Measurements from ENCODE around the gene ADCY4. TPM values are rescaled to one million over a fixed set of nuclear protein-coding genes. Genes with fewer than 3 reads are reported as not detected.

ADCY4 gene
- polyA plus RNA-seq, 6 donors from 2014 or later: 0.29 to 0.53 (median 0.32) TPM; not detected in 3

DNA sequence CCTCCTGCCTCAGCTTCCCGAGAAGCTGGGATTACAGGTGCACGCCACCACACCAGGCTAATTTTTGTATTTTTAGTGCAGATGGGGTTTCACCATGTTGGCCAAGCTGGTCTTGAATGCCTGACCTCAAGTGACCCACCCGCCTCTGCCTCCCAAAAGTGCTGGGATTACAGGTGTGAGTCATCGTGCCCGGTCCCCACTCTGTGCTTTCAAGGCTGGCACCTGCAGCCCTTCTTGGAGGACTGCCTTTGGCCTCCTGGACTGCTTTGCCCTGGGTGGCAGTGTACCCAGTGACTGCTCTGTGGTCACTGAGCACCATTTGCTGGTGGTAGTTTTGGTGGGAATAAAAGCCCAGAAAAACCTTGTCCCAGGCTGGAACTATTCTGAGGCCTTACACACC lies 47.9 kb downstream of the ADCY4 start:
- Mint-ChIP-seq H3K27ac (no peak overlapping the region), H3K4me1 (peaks cover 17 to 30% (median 20%) of the 10 kb centered on the region in 3 donors), H3K4me3 (no peak overlapping the region), H3K36me3 (peaks cover 13 to 15% of the 10 kb centered on the region in 2 donors), H3K27me3 (no peaks in the 10 kb centered on the region), H3K9me3 (no peaks in the 10 kb centered on the region)
- no peak for DNase-seq
- no peak for ATAC-seq (ENCODE audit: low read depth in 2 of 2)

DNA sequence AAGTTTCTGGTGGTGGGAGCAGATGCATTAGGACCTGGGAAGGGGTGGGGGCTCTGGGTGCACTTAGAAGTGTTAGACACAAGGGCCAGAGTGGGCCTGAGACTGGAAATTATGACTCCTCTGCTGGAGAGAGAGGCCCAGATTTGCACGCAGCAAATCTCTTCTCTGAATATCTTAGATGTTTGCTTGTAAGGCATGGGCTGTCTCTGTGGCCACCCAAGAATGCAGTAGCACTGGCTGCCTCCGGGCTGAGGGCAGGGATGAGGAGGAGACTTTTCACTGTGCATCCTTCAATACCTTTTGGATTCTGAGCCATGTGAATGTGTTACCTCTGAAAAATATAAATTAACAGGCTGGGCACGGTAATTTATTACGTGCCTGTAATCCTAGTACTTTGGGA lies 49.5 kb downstream of the ADCY4 start:
- no peaks in the 10 kb centered on the region for H3K27me3 Mint-ChIP-seq
- peaks cover 2% of the 10 kb centered on the region in 2 donors for H3K36me3 Mint-ChIP-seq
- peaks cover 22 to 36% (median 28%) of the 10 kb centered on the region in 3 donors for H3K4me1 Mint-ChIP-seq
- no peak overlapping the region for H3K4me3 Mint-ChIP-seq
- H3K27ac Mint-ChIP-seq: peak overlapping the region in 1 of 6 donors; percentile 11
- H3K9me3 Mint-ChIP-seq: no peaks in the 10 kb centered on the region
- DNase-seq (no peak), ATAC-seq (ENCODE audit: low read depth in 2 of 2) (no peak)

DNA sequence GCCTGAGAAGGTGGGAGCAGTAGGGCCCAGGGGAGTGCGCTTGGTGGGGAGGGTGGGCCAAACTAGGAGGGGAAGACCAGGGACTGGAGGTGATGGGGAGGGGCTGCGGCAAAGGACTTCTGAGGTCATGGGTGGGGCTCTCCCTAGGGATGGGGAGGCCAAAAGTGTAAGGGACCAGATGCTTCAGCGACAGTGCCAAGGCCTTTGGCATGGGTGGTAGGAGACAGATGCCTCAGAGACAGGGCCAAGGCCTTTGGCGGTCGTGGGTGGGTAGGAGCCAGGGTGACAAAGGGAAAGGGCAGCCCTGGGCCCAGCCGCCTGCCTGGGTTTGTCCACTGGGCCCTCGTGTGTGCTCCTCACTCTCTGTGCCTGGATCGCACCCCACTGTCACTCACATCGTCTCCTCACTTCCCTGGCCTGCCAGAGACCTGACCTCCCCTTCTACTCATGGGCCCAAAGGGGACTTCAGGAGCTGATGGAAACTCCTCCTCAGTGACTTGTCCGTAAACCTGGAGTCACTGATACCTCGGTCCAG lies 50.3 kb downstream of the ADCY4 start:
- Mint-ChIP-seq H3K4me1 (peaks cover 28 to 37% (median 30%) of the 10 kb centered on the region in 3 donors), H3K4me3 (peak overlapping the region in 1 of 8 donors; percentile 33), H3K36me3 (no peaks in the 10 kb centered on the region), H3K9me3 (no peaks in the 10 kb centered on the region), H3K27me3 (no peaks in the 10 kb centered on the region), H3K27ac (peak overlapping the region in 1 of 6 donors; percentile 95)
- DNase-seq: no peak
- no peak for ATAC-seq (ENCODE audit: low read depth in 2 of 2)

DNA sequence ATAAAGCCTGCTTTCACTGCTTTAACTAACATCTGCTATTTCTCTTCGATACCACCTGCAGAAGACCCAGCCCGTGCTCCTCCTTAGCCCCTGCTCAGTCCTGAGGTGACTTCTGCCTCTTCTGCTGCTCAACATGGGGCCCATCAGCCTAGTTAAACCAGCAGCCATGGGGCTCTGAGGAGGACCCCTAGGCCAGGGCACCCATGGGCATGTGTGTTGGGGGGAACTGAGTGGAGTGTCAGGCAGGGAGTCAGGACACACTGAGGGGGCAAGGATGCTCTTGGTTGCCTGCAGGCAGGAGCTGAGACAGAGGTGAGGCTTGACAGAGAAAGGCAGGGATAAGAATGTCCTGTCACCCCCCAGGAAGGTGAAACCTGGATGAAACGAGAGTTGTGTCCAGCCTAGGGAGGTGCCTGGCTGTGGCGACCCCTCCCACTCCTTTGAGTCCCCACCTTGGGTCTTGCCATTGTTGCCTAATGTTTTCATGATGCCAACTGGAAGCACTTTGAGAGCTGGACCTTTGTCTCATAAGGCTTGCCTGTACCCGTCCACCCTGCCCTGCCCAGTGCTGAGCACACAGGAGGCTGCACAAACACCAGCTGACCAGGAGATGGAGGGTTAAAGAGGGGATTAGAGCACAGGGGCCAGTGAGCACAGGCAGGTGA lies 50.9 kb downstream of the ADCY4 start:
- DNase-seq: no peak
- H3K4me1 Mint-ChIP-seq: peaks cover 30 to 41% (median 36%) of the 10 kb centered on the region in 3 donors
- ATAC-seq (ENCODE audit: low read depth in 2 of 2): no peak
- no peak overlapping the region for H3K4me3 Mint-ChIP-seq
- H3K36me3 Mint-ChIP-seq: no peaks in the 10 kb centered on the region
- H3K27ac Mint-ChIP-seq: peak overlapping the region in 3 of 6 donors; percentile 24 to 95 (median 47)
- H3K9me3 Mint-ChIP-seq: no peaks in the 10 kb centered on the region
- H3K27me3 Mint-ChIP-seq: no peaks in the 10 kb centered on the region

DNA sequence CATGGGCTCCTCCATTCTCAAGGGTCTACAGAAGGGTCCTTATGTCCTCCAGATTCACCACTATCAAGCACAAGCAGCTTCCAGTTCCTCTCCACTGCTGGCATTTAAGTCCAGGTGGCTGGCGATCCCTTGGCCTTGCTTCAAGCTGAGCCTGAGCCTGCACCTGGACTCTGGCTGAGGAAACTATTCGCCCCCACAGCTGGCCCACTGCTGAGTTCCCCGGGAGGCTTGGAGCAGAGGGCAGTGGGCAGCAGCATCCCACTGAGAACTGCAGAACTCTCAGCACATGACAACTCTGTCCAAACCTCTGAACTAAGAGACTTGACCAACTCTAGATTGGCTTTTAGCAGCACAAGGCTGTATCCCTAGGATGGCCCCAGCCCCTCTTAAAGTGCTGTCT lies 52.1 kb downstream of the ADCY4 start:
- DNase-seq (no peak), ATAC-seq (ENCODE audit: low read depth in 2 of 2) (no peak)
- H3K9me3 Mint-ChIP-seq: peaks cover 0 to 8% (median 3%) of the 10 kb centered on the region in 7 donors
- peaks cover 4 to 7% of the 10 kb centered on the region in 2 donors for H3K36me3 Mint-ChIP-seq
- H3K27me3 Mint-ChIP-seq: no peaks in the 10 kb centered on the region
- peaks cover 42 to 47% (median 45%) of the 10 kb centered on the region in 3 donors for H3K4me1 Mint-ChIP-seq
- H3K27ac Mint-ChIP-seq: peak overlapping the region in 1 of 6 donors; percentile 95
- no peak overlapping the region for H3K4me3 Mint-ChIP-seq

DNA sequence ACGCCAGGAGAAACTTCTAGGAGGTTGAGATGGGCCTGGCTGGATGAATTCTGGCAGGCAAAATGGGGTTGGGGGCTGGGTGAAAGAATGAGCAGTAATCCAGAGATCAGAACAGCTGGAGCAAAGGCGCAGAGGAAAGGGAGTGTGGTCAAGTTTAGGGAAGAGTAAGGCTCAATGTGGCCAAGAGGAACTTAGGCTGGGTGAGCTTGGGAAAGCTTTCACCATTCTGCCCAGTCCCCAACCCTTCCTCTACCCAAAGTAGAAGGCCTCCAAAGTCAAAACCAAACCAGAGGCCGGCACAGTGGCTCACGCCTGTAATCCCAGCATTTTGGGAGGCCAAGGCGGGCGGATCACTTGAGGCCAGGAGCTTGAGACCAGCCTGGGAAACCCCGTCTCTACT lies 53.2 kb downstream of the ADCY4 start:
- Mint-ChIP-seq H3K4me3 (no peak overlapping the region), H3K9me3 (peaks cover 0 to 8% (median 3%) of the 10 kb centered on the region in 7 donors), H3K4me1 (peaks cover 53 to 58% (median 53%) of the 10 kb centered on the region in 3 donors), H3K36me3 (peaks cover 4 to 7% of the 10 kb centered on the region in 2 donors), H3K27ac (peak overlapping the region; percentile 30 to 95 (median 70)), H3K27me3 (no peaks in the 10 kb centered on the region)
- ATAC-seq (ENCODE audit: low read depth in 2 of 2) (no peak), DNase-seq (no peak)

DNA sequence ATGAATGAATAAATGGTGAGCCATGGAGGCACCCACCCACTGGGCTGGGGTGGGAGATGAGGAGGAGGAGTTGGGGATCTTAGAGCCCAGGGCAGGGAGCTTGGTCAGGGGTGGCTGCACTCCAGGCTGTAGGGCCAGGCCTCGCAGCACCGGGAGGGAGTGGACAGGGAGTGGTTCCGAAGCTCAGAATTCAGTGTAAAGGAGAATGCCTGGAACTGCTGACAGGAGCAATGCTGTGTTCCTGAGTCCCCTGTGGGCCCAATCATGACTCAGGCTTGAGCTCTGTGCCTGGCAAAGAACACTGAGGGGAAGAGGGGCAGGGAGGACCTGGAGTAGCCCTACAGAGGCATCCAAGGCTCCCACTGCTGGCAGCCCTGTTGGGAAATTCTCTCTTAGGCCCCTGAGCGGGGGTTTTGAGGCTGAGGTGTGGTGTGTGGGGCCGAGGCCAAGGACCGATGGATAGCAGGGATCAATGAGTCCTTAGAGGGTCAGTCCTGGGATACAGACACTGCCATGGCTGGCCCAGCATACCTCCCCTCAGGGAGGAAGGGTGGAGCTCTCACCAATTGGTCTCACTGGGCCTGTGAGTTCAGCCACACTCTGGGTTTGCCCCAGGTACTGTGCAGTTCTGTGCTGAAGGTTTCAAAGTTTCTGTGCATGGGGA lies 53.9 kb downstream of the ADCY4 start:
- Mint-ChIP-seq H3K4me1 (peaks cover 55 to 59% (median 56%) of the 10 kb centered on the region in 3 donors), H3K4me3 (no peak overlapping the region), H3K9me3 (peaks cover 0 to 8% (median 3%) of the 10 kb centered on the region in 7 donors), H3K27me3 (no peaks in the 10 kb centered on the region), H3K27ac (peak overlapping the region; percentile 45 to 95 (median 90)), H3K36me3 (peaks cover 4 to 7% of the 10 kb centered on the region in 2 donors)
- DNase-seq (no peak), ATAC-seq (ENCODE audit: low read depth in 2 of 2) (no peak)

DNA sequence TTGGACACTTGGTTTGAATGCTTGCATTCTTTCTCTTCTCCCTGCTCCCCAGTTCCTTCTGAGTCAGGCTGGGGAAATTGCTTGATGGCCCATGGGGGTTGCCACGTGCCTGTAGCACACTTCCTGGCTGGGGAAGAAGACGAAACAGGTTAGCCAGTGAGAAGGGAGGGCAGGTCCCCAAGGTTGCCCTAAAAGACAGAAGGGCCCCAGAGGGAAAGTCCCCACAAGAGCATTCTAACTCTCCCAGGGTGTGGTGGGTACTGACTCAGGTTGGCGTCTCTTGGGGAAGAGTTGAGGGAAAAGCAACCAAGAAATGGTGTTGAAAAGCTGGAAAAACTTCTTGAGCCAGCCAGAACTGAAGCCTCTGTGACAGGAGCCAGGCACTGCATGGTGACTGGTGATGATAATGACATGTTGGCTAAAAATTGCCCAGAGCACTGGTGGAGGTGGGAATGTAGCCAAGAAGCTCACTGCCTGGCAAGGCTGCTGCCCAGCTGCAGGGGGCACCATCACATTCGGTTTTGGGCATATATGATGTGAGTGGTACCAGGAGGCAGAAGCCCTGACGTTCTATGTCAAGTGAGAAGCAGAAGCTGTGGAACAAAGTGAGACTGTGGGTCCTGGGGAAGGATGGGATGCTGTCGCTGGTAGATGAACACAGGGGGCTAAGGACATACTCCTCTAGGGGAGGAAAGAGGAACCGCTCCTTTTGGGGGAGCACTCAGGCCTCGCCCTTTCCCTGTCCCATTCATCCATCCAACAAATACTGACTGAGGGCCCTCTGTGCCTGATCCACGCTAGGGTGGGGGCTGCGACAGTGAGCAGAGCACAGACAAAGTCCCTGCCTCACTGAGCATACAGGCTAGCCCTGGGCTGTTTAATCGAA lies 55.3 kb downstream of the ADCY4 start:
- ATAC-seq (ENCODE audit: low read depth in 2 of 2): peak; percentile 88
- peak overlapping the region; percentile 10 to 83 (median 70) for H3K4me3 Mint-ChIP-seq
- H3K36me3 Mint-ChIP-seq: peaks cover 4 to 7% of the 10 kb centered on the region in 2 donors
- DNase-seq: peak; percentile 71
- peak overlapping the region; percentile 93 to 99 (median 98) for H3K27ac Mint-ChIP-seq
- H3K27me3 Mint-ChIP-seq: no peaks in the 10 kb centered on the region
- H3K4me1 Mint-ChIP-seq: peaks cover 56 to 65% (median 59%) of the 10 kb centered on the region in 3 donors
- H3K9me3 Mint-ChIP-seq: peaks cover 0 to 8% (median 3%) of the 10 kb centered on the region in 7 donors

DNA sequence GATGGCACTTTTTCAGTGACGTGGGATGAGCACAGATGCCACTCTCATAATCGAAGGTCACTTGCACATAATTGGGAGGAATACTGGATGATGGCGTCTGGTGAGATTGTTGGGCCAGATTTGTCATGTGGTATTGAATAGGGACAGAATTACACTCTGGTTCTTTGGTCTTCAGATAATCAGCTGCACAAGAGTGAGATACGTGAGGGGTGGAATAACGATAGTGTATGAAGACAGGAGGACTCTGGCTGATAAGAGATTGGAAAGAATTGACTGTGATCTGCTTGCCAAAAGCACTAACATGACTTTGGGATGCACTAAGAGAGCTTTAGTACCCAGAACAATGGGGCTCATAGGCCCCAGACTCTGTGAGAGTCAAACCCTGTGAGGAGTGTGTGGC lies 56.4 kb downstream of the ADCY4 start:
- DNase-seq: no peak
- Mint-ChIP-seq H3K36me3 (peaks cover 4 to 7% of the 10 kb centered on the region in 2 donors), H3K27me3 (no peaks in the 10 kb centered on the region), H3K9me3 (peaks cover 0 to 8% (median 3%) of the 10 kb centered on the region in 7 donors), H3K4me3 (peak overlapping the region; percentile 39 to 88 (median 66)), H3K27ac (peak overlapping the region; percentile 94 to 99 (median 98)), H3K4me1 (peaks cover 60 to 70% (median 64%) of the 10 kb centered on the region in 3 donors)
- no peak for ATAC-seq (ENCODE audit: low read depth in 2 of 2)

DNA sequence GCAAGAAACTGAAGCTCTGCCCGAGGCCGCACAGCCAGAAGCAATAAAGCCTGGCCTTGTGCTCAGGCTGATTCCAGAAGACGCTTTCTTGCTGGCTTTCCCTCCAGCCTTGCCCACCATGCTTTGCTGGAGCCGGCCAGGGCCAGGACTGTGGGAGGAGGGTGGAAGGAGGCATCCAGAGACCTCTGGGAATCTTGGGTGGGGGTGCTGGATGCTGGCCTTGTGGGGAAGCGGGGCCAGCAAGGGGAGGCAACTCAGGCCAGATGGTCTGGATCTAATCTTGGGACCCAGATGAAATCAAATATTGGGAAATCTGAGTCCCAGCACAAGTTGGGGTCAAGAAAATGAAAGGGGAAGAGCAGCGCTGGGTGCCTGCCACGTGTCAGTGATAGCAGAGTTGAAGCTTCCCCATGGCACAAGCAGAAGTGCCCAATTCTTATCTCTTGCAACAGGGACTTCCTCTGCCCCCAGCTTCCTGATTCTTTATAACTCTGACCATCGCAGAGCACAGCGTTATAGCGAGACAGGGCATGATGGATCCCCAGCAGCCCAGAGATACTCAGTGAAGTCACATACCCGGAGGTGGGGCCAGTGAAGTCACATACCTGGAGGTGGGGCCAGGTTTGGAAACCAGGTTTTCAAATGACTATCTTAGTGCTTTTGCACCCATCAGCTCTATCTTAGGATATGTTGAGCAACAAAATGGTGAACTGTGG lies 57.1 kb downstream of the ADCY4 start:
- DNase-seq: peak; percentile 41
- Mint-ChIP-seq H3K36me3 (peaks cover 4 to 7% of the 10 kb centered on the region in 2 donors), H3K9me3 (peaks cover 0 to 8% (median 3%) of the 10 kb centered on the region in 7 donors), H3K27ac (peak overlapping the region; percentile 94 to 99 (median 96)), H3K4me1 (peaks cover 64 to 74% (median 66%) of the 10 kb centered on the region in 3 donors), H3K27me3 (no peaks in the 10 kb centered on the region), H3K4me3 (peak overlapping the region; percentile 19 to 88 (median 58))
- ATAC-seq (ENCODE audit: low read depth in 2 of 2): peak; percentile 24 to 25

DNA sequence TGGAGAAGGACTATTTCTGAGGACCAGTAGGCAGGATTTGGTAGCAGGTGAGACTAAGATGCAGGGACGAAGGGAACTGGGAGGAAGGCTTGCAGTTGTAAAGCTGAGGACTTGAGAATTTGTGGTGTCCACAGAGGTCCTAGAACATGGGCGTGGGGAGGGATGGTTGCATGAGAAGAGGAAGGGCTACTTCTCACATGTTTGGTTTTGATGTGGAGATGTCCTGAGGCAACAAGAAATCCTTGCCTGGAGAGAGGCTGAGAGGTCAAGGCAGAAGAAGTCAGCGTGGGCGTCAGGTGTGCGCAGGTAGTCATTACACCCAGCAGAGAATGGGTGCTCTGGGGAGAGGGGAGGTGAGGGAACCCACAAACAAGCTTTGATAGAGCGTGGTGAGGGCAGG lies 57.8 kb downstream of the ADCY4 start:
- Mint-ChIP-seq H3K4me1 (peaks cover 67 to 81% (median 73%) of the 10 kb centered on the region in 3 donors), H3K9me3 (peaks cover 0 to 8% (median 3%) of the 10 kb centered on the region in 7 donors), H3K36me3 (peaks cover 4 to 7% of the 10 kb centered on the region in 2 donors), H3K27me3 (no peaks in the 10 kb centered on the region), H3K4me3 (peak overlapping the region in 7 of 8 donors; percentile 29 to 87 (median 72)), H3K27ac (peak overlapping the region; percentile 88 to 99 (median 94))
- ATAC-seq (ENCODE audit: low read depth in 2 of 2) (no peak), DNase-seq (no peak)

DNA sequence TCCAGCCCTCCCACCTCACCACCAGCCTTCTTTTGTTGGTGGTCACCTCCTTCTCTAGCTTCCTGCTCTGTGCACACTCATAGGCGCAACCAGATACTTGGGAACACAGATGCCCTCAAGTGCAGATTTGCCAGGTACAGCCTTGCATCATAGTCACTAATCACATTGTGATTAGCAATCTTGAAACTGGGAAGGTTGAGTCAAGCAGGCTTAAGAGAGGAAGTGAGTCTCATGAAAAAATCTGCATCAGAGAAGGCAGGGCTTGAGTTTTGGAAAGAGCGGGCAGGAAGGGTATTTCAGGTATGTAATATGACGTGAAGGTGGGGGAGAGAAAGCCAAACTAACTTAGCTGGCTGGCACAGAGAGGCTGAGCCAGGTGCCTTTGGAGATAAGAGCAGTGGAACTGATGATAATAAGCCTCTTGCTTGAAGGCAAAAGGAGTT lies 60.7 kb downstream of the ADCY4 start:
- Mint-ChIP-seq H3K27ac (peak overlapping the region; percentile 0 to 100 (median 95)), H3K36me3 (peaks cover 4 to 7% of the 10 kb centered on the region in 2 donors), H3K9me3 (peaks cover 0 to 8% (median 3%) of the 10 kb centered on the region in 7 donors), H3K4me3 (peak overlapping the region in 5 of 8 donors; percentile 0 to 81 (median 28)), H3K4me1 (peaks cover 57 to 64% (median 59%) of the 10 kb centered on the region in 3 donors), H3K27me3 (no peaks in the 10 kb centered on the region)
- ATAC-seq (ENCODE audit: low read depth in 2 of 2) (peak; percentile 27), DNase-seq (peak; percentile 70)
